Testis (tissue), 3 donors: ENCODE results near the gene SYNE2. TPM values are rescaled to one million over a fixed set of nuclear protein-coding genes. Genes with fewer than 3 reads are reported as not detected.

Experiments used
- DNase-seq: peaks from one replicate; pipeline ENCODE4 v3.0.0-alpha.2; 2019
- H3K27ac ChIP-seq, 2 donors: fragments of 200-600 bp; sonication (generic); one replicate each; pipeline ENCODE4 v1.5.1; 2019
- H3K27me3 ChIP-seq: fragments of 200-600 bp; sonication (generic); one replicate; pipeline ENCODE4 v1.5.1; 2019
- H3K36me3 ChIP-seq: fragments of 200-600 bp; sonication (generic); one replicate; pipeline ENCODE4 v1.5.1; 2017; ENCODE audit warnings: low read depth; ENCODE audit errors: missing control alignments
- H3K4me1 ChIP-seq: fragments of 200-600 bp; sonication (generic); one replicate; pipeline ENCODE4 v1.5.1; 2019
- H3K4me3 ChIP-seq, 2 donors: fragments of 200-600 bp; sonication (generic); one replicate each; pipeline ENCODE4 v1.5.1; 2017 to 2019
- H3K9me3 ChIP-seq: fragments of 200-600 bp; sonication (generic); one replicate; pipeline ENCODE4 v1.5.1; 2017
- CTCF ChIP-seq, 3 experiments: fragments of 450-650 bp in 2 of 3; fragments of 200-600 bp in 1 of 3; sonication (generic) in 1 of 3; IDR thresholded peaks; one replicate each; pipeline ENCODE4 v1.5.1; 2016 to 2019; ENCODE audit warnings: antibody characterized with exemption in 3 of 3, mild to moderate bottlenecking in 2 of 3, moderate library complexity in 1 of 3
- POLR2A ChIP-seq: fragments of 450-650 bp; IDR thresholded peaks from one replicate; pipeline ENCODE4 v1.6.1; 2017; ENCODE audit warnings: antibody characterized with exemption, mild to moderate bottlenecking, moderate library complexity
- WGBS, 2 donors: methylation state at CpG; one replicate each; pipeline ENCODE4 v1.1.5; 2018; 5-methylcytosine and 5-hydroxymethylcytosine counted together
- intact Hi-C: fragments of 100-400 bp; cut with DNase I; formaldehyde crosslinking; loops from one replicate; pipeline ENCODE4 v1.15.1; 2023; ENCODE audit warnings: low total_unique reads
- polyA plus RNA-seq: library from polyadenylated mRNA; stranded (reverse); fragments of 350-450 nt; fragmentation: Illumina TruSeq; extraction: RNeasy Lipid Tissue Mini Kit (QIAGEN cat#74804); gene quantifications from one replicate; pipeline ENCODE4 v1.2.3, GENCODE V29; 2014; ENCODE audit warnings: low read depth, low replicate concordance; ENCODE audit not compliant: insufficient read depth
- total RNA-seq, 2 donors: library from RNA; depleted of rRNA; stranded (reverse); fragments of >200 nt; gene quantifications; one replicate each; pipeline ENCODE4 v1.2.3, GENCODE V29; 2016

SYNE2 gene
- total and polyA plus RNA-seq, 3 donors from 2014 or later: 74.6 to 519 (median 511) TPM

GRCh38 chr14:64229489-64229888, 376.7 kb downstream of the SYNE2 start:
- intact Hi-C loops: no loop called here
- TF ChIP-seq POLR2A (no peak), CTCF (IDR thresholded peaks at IDR 0.05) (no peak)
- peak overlapping the region in 1 of 2 donors; percentile 44 for H3K27ac ChIP-seq
- peaks cover 4% of the 10 kb centered on the region for H3K4me1 ChIP-seq
- no peaks in the 10 kb centered on the region for H3K27me3 ChIP-seq
- no peaks in the 10 kb centered on the region for H3K9me3 ChIP-seq
- DNase-seq: no peak
- no peaks in the 10 kb centered on the region for H3K36me3 ChIP-seq
- WGBS, 2 donors: 56 to 67% methylated on average over 3 of the region's 3 CpGs
- H3K4me3 ChIP-seq: no peak overlapping the region

- Histone ChIP-seq H3K27ac (peak overlapping the region in 1 of 2 donors; percentile 25), H3K27me3 (no peaks in the 10 kb centered on the region), H3K9me3 (no peaks in the 10 kb centered on the region), H3K4me1 (peaks cover 10% of the 10 kb centered on the region), H3K36me3 (no peaks in the 10 kb centered on the region), H3K4me3 (no peak overlapping the region)
- no peak for DNase-seq
- WGBS, 2 donors: 67 to 74% methylated on average over 9 of the region's 9 CpGs
- TF ChIP-seq POLR2A (no peak), CTCF (IDR thresholded peaks at IDR 0.05) (no peak)
- intact Hi-C loops: no loop called here
Measured at GRCh38 chr14:64232095-64232838, 379.5 kb downstream of the SYNE2 start.

- no peak for DNase-seq
- TF ChIP-seq POLR2A: no peak
- no peak for TF ChIP-seq CTCF (IDR thresholded peaks at IDR 0.05)
- H3K4me3 ChIP-seq: no peak overlapping the region
- intact Hi-C loops: no loop called here
- H3K27me3 ChIP-seq: no peaks in the 10 kb centered on the region
- H3K36me3 ChIP-seq: no peaks in the 10 kb centered on the region
- no peaks in the 10 kb centered on the region for H3K9me3 ChIP-seq
- H3K27ac ChIP-seq: peak overlapping the region in 1 of 2 donors; percentile 25
- H3K4me1 ChIP-seq: peaks cover 10% of the 10 kb centered on the region
- WGBS, 2 donors: 92 to 93% methylated on average over 9 of the region's 9 CpGs
Measured at GRCh38 chr14:64232944-64233343, 380.1 kb downstream of the SYNE2 start.

- H3K27ac ChIP-seq: no peak overlapping the region
- no peaks in the 10 kb centered on the region for H3K36me3 ChIP-seq
- no peaks in the 10 kb centered on the region for H3K27me3 ChIP-seq
- H3K4me3 ChIP-seq: no peak overlapping the region
- no peak for DNase-seq
- intact Hi-C loops: no loop called here
- TF ChIP-seq CTCF (IDR thresholded peaks at IDR 0.05): no peak
- TF ChIP-seq POLR2A: no peak
- peaks cover 14% of the 10 kb centered on the region for H3K4me1 ChIP-seq
- H3K9me3 ChIP-seq: no peaks in the 10 kb centered on the region
- 87 to 94% methylated on average over 4 of the region's 4 CpGs for WGBS, 2 donors
Measured at GRCh38 chr14:64233531-64234190, 380.9 kb downstream of the SYNE2 start.
